ENCODE results near the gene WFDC11. TPM values are rescaled to one million over a fixed set of nuclear protein-coding genes. Genes with fewer than 3 reads are reported as not detected.

WFDC11 gene
- total RNA-seq, 4 donors from 2014 or later = not detected

DNA sequence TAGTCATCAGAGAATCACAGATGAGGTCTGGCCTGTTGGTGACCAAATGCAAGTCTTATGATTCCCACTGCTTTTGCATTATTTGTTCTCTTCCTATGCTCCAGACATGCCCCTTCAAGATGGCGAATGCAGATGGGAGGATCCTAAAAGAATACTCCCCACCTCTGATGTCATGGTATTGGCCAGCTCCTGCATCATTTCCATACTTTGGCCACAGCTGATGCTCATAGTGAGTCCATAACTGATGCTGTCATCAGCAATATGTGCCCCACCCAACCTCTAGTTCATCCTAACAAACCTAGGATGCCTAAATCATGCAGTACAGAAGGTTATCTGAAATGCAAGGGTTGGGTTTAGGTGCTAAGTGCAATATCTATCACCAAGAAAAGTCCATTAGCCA, 33.5 kb downstream of the WFDC11 start:
- H3K27ac ChIP-seq = no peak overlapping the region
- peaks cover 0 to 3% of the 10 kb centered on the region in 2 donors for H3K9me3 ChIP-seq
- H3K36me3 ChIP-seq = no peaks in the 10 kb centered on the region
- no peaks in the 10 kb centered on the region for H3K4me1 ChIP-seq
- DNase-seq = no peak
- no peaks in the 10 kb centered on the region for H3K27me3 ChIP-seq
- intact Hi-C loops (cut with DNase I; ENCODE audit: low total_unique reads) = no loop called here
- TF ChIP-seq, protein P1, sequence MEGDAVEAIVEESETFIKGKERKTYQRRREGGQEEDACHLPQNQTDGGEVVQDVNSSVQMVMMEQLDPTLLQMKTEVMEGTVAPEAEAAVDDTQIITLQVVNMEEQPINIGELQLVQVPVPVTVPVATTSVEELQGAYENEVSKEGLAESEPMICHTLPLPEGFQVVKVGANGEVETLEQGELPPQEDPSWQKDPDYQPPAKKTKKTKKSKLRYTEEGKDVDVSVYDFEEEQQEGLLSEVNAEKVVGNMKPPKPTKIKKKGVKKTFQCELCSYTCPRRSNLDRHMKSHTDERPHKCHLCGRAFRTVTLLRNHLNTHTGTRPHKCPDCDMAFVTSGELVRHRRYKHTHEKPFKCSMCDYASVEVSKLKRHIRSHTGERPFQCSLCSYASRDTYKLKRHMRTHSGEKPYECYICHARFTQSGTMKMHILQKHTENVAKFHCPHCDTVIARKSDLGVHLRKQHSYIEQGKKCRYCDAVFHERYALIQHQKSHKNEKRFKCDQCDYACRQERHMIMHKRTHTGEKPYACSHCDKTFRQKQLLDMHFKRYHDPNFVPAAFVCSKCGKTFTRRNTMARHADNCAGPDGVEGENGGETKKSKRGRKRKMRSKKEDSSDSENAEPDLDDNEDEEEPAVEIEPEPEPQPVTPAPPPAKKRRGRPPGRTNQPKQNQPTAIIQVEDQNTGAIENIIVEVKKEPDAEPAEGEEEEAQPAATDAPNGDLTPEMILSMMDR (IDR thresholded peaks at IDR 0.05) = no peak
- no peak overlapping the region for H3K4me3 ChIP-seq

DNA sequence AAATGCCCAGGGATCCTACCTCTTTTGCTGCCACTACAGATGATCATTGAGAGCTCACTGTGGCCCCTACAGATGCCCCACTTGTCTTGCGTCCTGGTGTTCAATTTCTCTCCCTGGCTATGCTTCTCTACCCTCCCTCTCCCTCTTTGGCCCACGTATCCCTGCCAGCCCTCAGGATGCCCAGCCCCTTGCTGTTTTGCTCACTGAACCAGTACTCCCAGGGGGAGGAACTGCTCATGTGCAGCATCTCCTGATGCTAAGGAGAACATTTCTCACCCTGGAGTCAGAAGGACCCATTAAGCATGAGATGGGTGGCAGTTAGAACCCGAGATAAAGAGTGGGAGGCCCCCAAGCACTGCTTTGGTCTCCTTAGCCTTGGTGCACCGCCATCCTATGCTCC, 38.9 kb downstream of the WFDC11 start, which contains the start of gene WFDC9:
WFDC9 (minus strand) TSS at position 101 of the 400 bp plus-strand sequence. CDS start 21,103 bp downstream, outside the sequence.
- Histone ChIP-seq H3K4me1 (no peaks in the 10 kb centered on the region), H3K27me3 (no peaks in the 10 kb centered on the region), H3K27ac (no peak within 1 kb of the TSS), H3K4me3 (no peak within 1 kb of the TSS), H3K36me3 (no peaks in the 10 kb centered on the region), H3K9me3 (no peaks in the 10 kb centered on the region)
- no peak for TF ChIP-seq POLR2A (IDR thresholded peaks at IDR 0.05)
- TF ChIP-seq, protein P1 (IDR thresholded peaks at IDR 0.05) = no peak
- DNase-seq = no peak
- intact Hi-C loops (cut with DNase I; ENCODE audit: low total_unique reads) = no loop called here

GRCh38 chr20:45630371-45630770, 39.7 kb downstream of the WFDC11 start:
- TF ChIP-seq, protein P1 (IDR thresholded peaks at IDR 0.05) = no peak
- TF ChIP-seq POLR2A (IDR thresholded peaks at IDR 0.05) = no peak
- H3K36me3 ChIP-seq = no peaks in the 10 kb centered on the region
- intact Hi-C loops (cut with DNase I; ENCODE audit: low total_unique reads) = no loop called here
- DNase-seq = no peak
- H3K27me3 ChIP-seq = no peaks in the 10 kb centered on the region
- no peak overlapping the region for H3K4me3 ChIP-seq
- no peak overlapping the region for H3K27ac ChIP-seq
- no peaks in the 10 kb centered on the region for H3K4me1 ChIP-seq
- no peaks in the 10 kb centered on the region for H3K9me3 ChIP-seq

DNA sequence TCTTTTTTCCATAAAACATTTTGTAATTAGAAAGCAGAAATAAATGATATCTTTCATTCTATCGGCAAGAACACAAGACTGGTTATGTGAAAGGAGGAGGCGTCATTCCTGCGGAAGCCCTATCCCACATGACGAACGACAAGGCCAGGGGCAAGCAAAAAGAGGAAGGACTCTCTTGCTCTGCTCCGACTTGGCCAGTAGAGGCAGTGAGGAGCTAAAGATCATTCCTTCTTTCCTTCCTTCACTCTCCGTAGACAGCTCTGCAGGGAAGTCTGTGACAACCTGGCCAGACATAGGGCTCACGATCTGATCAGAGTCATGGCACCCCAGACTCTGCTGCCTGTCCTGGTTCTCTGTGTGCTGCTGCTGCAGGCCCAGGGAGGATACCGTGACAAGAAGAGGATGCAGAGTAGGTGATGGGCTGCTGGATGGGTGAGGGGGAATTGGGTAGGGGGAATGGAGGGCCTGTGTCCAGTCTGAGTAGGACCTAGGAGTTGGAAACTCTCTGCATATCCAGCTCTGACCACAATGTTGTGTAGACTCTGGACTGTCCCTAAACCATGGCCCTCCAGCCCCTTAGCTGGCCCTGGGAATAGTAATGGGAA, 40.4 kb downstream of the WFDC11 start, which contains the start of gene WFDC10A:
WFDC10A (plus strand) TSS at position 244 of the 605 bp plus-strand sequence; CDS start at position 319, 75 bp downstream.
- H3K27ac ChIP-seq = no peak within 1 kb of the TSS
- TF ChIP-seq, protein P1 (IDR thresholded peaks at IDR 0.05) = peak; percentile 24 to 39 (median 28)
- no peak for TF ChIP-seq POLR2A (IDR thresholded peaks at IDR 0.05)
- no peak for DNase-seq
- H3K9me3 ChIP-seq = no peaks in the 10 kb centered on the region
- no peaks in the 10 kb centered on the region for H3K27me3 ChIP-seq
- H3K4me1 ChIP-seq = no peaks in the 10 kb centered on the region
- intact Hi-C loops (cut with DNase I; ENCODE audit: low total_unique reads) = no loop called here
- no peak within 1 kb of the TSS for H3K4me3 ChIP-seq
- H3K36me3 ChIP-seq = no peaks in the 10 kb centered on the region

DNA sequence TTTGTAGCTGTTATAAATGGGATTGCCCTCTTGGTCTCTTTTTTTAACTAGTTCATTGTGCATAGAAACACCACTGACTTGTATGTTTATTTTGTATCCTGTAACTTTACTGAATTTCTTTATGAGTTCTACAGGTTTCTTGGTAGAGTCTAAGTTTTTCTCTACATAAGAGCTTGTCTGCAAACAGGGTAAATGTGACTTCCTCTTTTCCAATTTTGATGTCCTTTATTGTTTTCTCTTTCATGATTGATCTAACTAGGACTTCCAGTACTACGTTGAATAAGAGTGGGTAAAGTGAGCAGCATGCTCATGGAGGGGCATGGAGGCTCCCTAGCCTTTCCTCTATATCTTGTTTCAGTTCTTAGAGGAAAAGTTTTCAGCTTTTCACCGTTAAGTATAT, 43.5 kb downstream of the WFDC11 start:
- no peaks in the 10 kb centered on the region for H3K27me3 ChIP-seq
- no peak overlapping the region for H3K27ac ChIP-seq
- DNase-seq = no peak
- no peaks in the 10 kb centered on the region for H3K9me3 ChIP-seq
- TF ChIP-seq, protein P1 (IDR thresholded peaks at IDR 0.05) = no peak
- TF ChIP-seq POLR2A (IDR thresholded peaks at IDR 0.05) = no peak
- intact Hi-C loops (cut with DNase I; ENCODE audit: low total_unique reads) = no loop called here
- no peaks in the 10 kb centered on the region for H3K4me1 ChIP-seq
- H3K36me3 ChIP-seq = no peaks in the 10 kb centered on the region
- no peak overlapping the region for H3K4me3 ChIP-seq
